GM21381 (cell line): ENCODE data around the gene PARP1.

Source experiments
- ATAC-seq: cut with Tn5 transposase; IDR thresholded peaks from one replicate; pipeline ENCODE4 v1.9.1; 2021; ENCODE audit warnings: mild to moderate bottlenecking, moderate library complexity; ENCODE audit not compliant: unreplicated experiment

PARP1 gene

DNA sequence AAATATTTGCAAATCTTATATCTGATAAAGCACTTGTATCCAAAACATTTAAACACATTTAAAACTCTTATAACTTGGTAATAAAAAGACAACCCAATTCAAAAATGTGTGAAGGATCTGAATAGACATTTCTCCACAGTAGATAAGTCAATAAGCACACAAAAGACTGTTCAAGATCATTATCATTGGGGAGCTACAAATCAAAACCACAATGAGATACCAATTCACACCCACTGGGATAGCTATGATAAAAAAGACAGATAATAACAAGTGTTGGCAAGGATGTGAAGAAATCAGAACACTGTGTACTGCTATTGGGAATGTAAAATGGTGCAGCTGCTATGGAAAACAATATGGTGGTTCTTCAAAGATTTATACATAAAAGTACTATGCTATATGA, 93.8 kb downstream of the PARP1 start:
- ATAC-seq: no peak

DNA sequence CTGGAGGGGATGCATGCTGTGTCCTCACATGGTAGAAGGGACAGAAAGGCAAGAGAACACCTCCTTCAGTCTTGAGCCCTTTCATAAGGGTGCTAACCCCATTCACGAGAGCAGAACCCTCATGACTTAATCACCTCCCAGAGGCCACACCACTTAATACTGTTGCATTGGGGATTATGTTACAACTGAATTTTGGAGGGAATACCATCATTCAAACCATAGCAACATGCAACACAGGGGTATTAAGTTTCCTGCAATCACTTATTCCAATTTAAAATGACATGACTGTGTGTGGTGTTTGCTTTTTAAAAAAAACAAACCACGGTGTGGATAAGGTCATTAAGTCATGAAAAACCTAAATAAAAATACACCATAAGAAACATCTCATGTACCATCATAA, 95.8 kb downstream of the PARP1 start:
- ATAC-seq: no peak

DNA sequence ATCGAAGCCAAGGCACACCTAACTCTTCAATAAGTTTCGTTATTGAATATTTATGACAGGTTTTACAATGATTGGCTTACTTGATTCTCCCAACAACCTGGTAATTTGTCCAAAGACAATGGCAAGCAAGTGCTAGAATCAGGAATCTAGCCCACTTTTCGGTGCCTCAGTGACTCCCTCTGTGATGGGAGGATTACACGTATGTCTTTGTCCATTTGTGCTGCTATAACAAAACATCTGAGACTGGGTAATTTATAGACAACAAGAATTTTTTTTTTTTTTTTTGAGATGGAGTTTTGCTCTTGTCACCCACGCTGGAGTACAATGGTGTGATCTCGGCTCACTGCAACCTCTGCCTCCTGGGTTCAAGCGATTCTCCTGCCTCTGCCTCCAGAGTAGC, 96.5 kb downstream of the PARP1 start:
- no peak for ATAC-seq
